Measurements from ENCODE around the gene TMEM255B. TPM values are rescaled to one million over a fixed set of nuclear protein-coding genes. Genes with fewer than 3 reads are reported as not detected.
A peak's percentile ranks its signal among the peaks of the same experiment; 100 is the strongest.
"Not testable (repeated sequence)": the region's sequence is repeated elsewhere in the genome, so short reads cannot be mapped to it uniquely, and the experiment has no call there.

Gene TMEM255B
- polyA plus RNA-seq, 3 donors: 5.1 to 7.5 (median 5.9) TPM

GRCh38 chr13:113832631-113833030 lies 73.6 kb downstream of the TMEM255B start:
- H3K9me3 ChIP-seq (replicated peaks in 1 of 2; ENCODE audit: control insufficient read depth in 1 of 2, insufficient read depth in 1 of 2, low read length in 2 of 2): peaks cover 5 to 11% of the 10 kb centered on the region in 2 donors
- no peaks in the 10 kb centered on the region for H3K4me1 ChIP-seq (ENCODE audit: control insufficient read depth in 1 of 2, insufficient read depth in 2 of 2, low read length in 2 of 2)
- H3K27ac ChIP-seq (ENCODE audit: low read depth in 1 of 2, low read length in 2 of 2): no peak overlapping the region
- Mint-ChIP-seq H3K4me1 (peaks cover 7% of the 10 kb centered on the region), H3K36me3 (peaks cover 18 to 35% of the 10 kb centered on the region in 2 donors), H3K4me3 (no peak overlapping the region), H3K9me3 (peaks cover 0 to 35% (median 3%) of the 10 kb centered on the region in 7 donors), H3K27ac (no peak overlapping the region), H3K27me3 (ENCODE audit: low read depth in 3 of 3) (peaks cover 0 to 5% (median 0%) of the 10 kb centered on the region in 3 donors)
- H3K4me2 ChIP-seq (replicated peaks; ENCODE audit: extremely low read depth, low read length, poor library complexity, severe bottlenecking): no peak overlapping the region
- no peak for DNase-seq
- no peak overlapping the region for H2AFZ ChIP-seq (ENCODE audit: insufficient read depth, low read depth, low read length, poor library complexity, severe bottlenecking)
- 98% methylated on average over 19 of the region's 23 CpGs for WGBS (ENCODE audit: insufficient coverage)
- no peak for TF ChIP-seq CTCF (IDR thresholded peaks at IDR 0.05)
- H3K36me3 ChIP-seq (replicated peaks in 1 of 2; ENCODE audit: control insufficient read depth in 1 of 2, insufficient read depth in 2 of 2, low read length in 2 of 2): peaks cover 0 to 2% of the 10 kb centered on the region in 2 donors
- no peak overlapping the region for H3K9ac ChIP-seq (ENCODE audit: insufficient read depth, low read length, poor library complexity, severe bottlenecking)
- intact Hi-C loops (cut with micrococcal nuclease): no loop called here
- no peaks in the 10 kb centered on the region for H3K79me2 ChIP-seq (ENCODE audit: insufficient read depth, low read length)
- H3K27me3 ChIP-seq (ENCODE audit: control insufficient read depth in 2 of 2, insufficient read depth in 2 of 2, low read length in 2 of 2): no peaks in the 10 kb centered on the region
- no peak overlapping the region for H3K4me3 ChIP-seq (replicated peaks in 1 of 3; ENCODE audit: low read depth in 2 of 3, low read length in 3 of 3)
- no peaks in the 10 kb centered on the region for H4K20me1 ChIP-seq (ENCODE audit: insufficient read depth, low read length)

- peaks cover 0 to 30% (median 0%) of the 10 kb centered on the region in 7 donors for H3K9me3 Mint-ChIP-seq
Measured at GRCh38 chr13:113833111-113833830, 74.2 kb downstream of the TMEM255B start.

GRCh38 chr13:113834006-113834405 lies 75.0 kb downstream of the TMEM255B start:
- H3K4me1 Mint-ChIP-seq; H3K79me2 ChIP-seq (ENCODE audit: insufficient read depth, low read length); H3K4me2 ChIP-seq (replicated peaks; ENCODE audit: extremely low read depth, low read length, poor library complexity, severe bottlenecking); H3K27me3 ChIP-seq (ENCODE audit: control insufficient read depth in 2 of 2, insufficient read depth in 2 of 2, low read length in 2 of 2); H3K27ac ChIP-seq (ENCODE audit: low read depth in 1 of 2, low read length in 2 of 2); H3K4me3 ChIP-seq (replicated peaks in 1 of 3; ENCODE audit: low read depth in 2 of 3, low read length in 3 of 3); H3K4me3 Mint-ChIP-seq; H3K4me1 ChIP-seq (ENCODE audit: control insufficient read depth in 1 of 2, insufficient read depth in 2 of 2, low read length in 2 of 2); H3K9me3 ChIP-seq (replicated peaks in 1 of 2; ENCODE audit: control insufficient read depth in 1 of 2, insufficient read depth in 1 of 2, low read length in 2 of 2); H3K36me3 ChIP-seq (replicated peaks in 1 of 2; ENCODE audit: control insufficient read depth in 1 of 2, insufficient read depth in 2 of 2, low read length in 2 of 2); H2AFZ ChIP-seq (ENCODE audit: insufficient read depth, low read depth, low read length, poor library complexity, severe bottlenecking); H4K20me1 ChIP-seq (ENCODE audit: insufficient read depth, low read length); DNase-seq; H3K27ac Mint-ChIP-seq; H3K9ac ChIP-seq (ENCODE audit: insufficient read depth, low read length, poor library complexity, severe bottlenecking); H3K27me3 Mint-ChIP-seq (ENCODE audit: low read depth in 3 of 3); intact Hi-C loops (cut with micrococcal nuclease): not testable (repeated sequence)
- Mint-ChIP-seq H3K9me3 (peaks cover 0 to 26% (median 0%) of the 10 kb centered on the region in 7 donors), H3K36me3 (peaks cover 14 to 30% of the 10 kb centered on the region in 2 donors)
- over 99% methylated on average over 13 of the region's 17 CpGs for WGBS (ENCODE audit: insufficient coverage)

More at GRCh38 chr13:113833111-113833830, 74.2 kb downstream of the TMEM255B start:
- Histone ChIP-seq H4K20me1 (ENCODE audit: insufficient read depth, low read length) (no peaks in the 10 kb centered on the region), H3K4me1 (ENCODE audit: control insufficient read depth in 1 of 2, insufficient read depth in 2 of 2, low read length in 2 of 2) (no peaks in the 10 kb centered on the region), H3K27ac (ENCODE audit: low read depth in 1 of 2, low read length in 2 of 2) (no peak overlapping the region), H3K9me3 (replicated peaks in 1 of 2; ENCODE audit: control insufficient read depth in 1 of 2, insufficient read depth in 1 of 2, low read length in 2 of 2) (peaks cover 3 to 6% of the 10 kb centered on the region in 2 donors), H3K4me3 (replicated peaks in 1 of 3; ENCODE audit: low read depth in 2 of 3, low read length in 3 of 3) (no peak overlapping the region), H3K79me2 (ENCODE audit: insufficient read depth, low read length) (no peaks in the 10 kb centered on the region), H2AFZ (ENCODE audit: insufficient read depth, low read depth, low read length, poor library complexity, severe bottlenecking) (no peak overlapping the region), H3K4me2 (replicated peaks; ENCODE audit: extremely low read depth, low read length, poor library complexity, severe bottlenecking) (no peak overlapping the region), H3K9ac (ENCODE audit: insufficient read depth, low read length, poor library complexity, severe bottlenecking) (no peak overlapping the region), H3K36me3 (replicated peaks in 1 of 2; ENCODE audit: control insufficient read depth in 1 of 2, insufficient read depth in 2 of 2, low read length in 2 of 2) (no peaks in the 10 kb centered on the region), H3K27me3 (ENCODE audit: control insufficient read depth in 2 of 2, insufficient read depth in 2 of 2, low read length in 2 of 2) (no peaks in the 10 kb centered on the region)
- Mint-ChIP-seq H3K27me3 (ENCODE audit: low read depth in 3 of 3) (peaks cover 0 to 5% (median 0%) of the 10 kb centered on the region in 3 donors), H3K36me3 (peaks cover 16 to 34% of the 10 kb centered on the region in 2 donors), H3K4me3 (no peak overlapping the region), H3K27ac (peak overlapping the region in 2 of 7 donors; percentile 2 to 57), H3K4me1 (peaks cover 9% of the 10 kb centered on the region)
- intact Hi-C loops (cut with micrococcal nuclease): no loop called here
- TF ChIP-seq CTCF (IDR thresholded peaks at IDR 0.05): no peak
- WGBS (ENCODE audit: insufficient coverage): 95% methylated on average over 25 of the region's 25 CpGs
- no peak for DNase-seq

Measured in CD14-positive monocyte (primary cell).